Heart left ventricle (tissue), 16 donors: Measurements from ENCODE around the gene E2F6. TPM values are rescaled to one million over a fixed set of nuclear protein-coding genes. Genes with fewer than 3 reads are reported as not detected.

Source experiments
- ATAC-seq, 4 donors: fragments of 200-7000 bp; cut with Tn5 transposase; one replicate each; pipeline ENCODE4 v1.9.1; 2020 to 2022; ENCODE audit warnings: moderate library complexity in 4 of 4, mild to moderate bottlenecking in 3 of 4, moderate number of reproducible peaks in 1 of 4
- DNase-seq, 5 donors: peaks; one replicate each; pipeline ENCODE4 v3.0.0-alpha.2; 2020
- H3K27ac ChIP-seq, 12 donors: fragments of 200-600 bp; sonication (generic) in 4 of 12; one replicate each; pipeline versions ENCODE4 v1.5.0 to v1.8.0; 2016 to 2022; ENCODE audit warnings: mild to moderate bottlenecking in 2 of 12
- H3K27me3 ChIP-seq, 9 donors: fragments of 200-600 bp; sonication (generic) in 2 of 9; one replicate each; pipeline versions ENCODE4 v1.5.1 to v1.8.0; 2016 to 2022; ENCODE audit warnings: mild to moderate bottlenecking in 3 of 9
- H3K36me3 ChIP-seq, 9 donors: fragments of 200-600 bp; sonication (generic) in 2 of 9; one replicate each; pipeline versions ENCODE4 v1.5.0 to v1.8.0; 2018 to 2022; ENCODE audit warnings: mild to moderate bottlenecking in 2 of 9
- H3K4me1 ChIP-seq, 12 donors: fragments of 200-600 bp; sonication (generic) in 4 of 12; one replicate each; pipeline versions ENCODE4 v1.5.0 to v1.8.0; 2016 to 2022; ENCODE audit warnings: mild to moderate bottlenecking in 3 of 12
- H3K4me3 ChIP-seq, 12 donors: fragments of 200-600 bp; sonication (generic) in 4 of 12; one replicate each; pipeline versions ENCODE4 v1.5.0 to v1.8.0; 2017 to 2022; ENCODE audit warnings: mild to moderate bottlenecking in 9 of 12, moderate library complexity in 4 of 12
- H3K9me3 ChIP-seq, 12 donors: fragments of 200-600 bp; sonication (generic) in 4 of 12; one replicate each; pipeline versions ENCODE4 v1.5.0 to v1.8.0; 2016 to 2022; ENCODE audit warnings: mild to moderate bottlenecking in 1 of 12
- CTCF ChIP-seq, 12 donors: fragments of 200-600 bp; sonication (generic) in 4 of 12; IDR thresholded peaks; one replicate each; pipeline versions ENCODE4 v1.5.0 to v1.8.0; 2018 to 2022; ENCODE audit warnings: antibody characterized with exemption in 12 of 12, mild to moderate bottlenecking in 5 of 12
- POLR2A ChIP-seq, 2 donors: fragments of 450-650 bp; IDR thresholded peaks; one replicate each; pipeline ENCODE4 v1.6.1; 2017; ENCODE audit warnings: antibody characterized with exemption in 2 of 2, mild to moderate bottlenecking in 2 of 2, moderate library complexity in 2 of 2
- WGBS, 4 donors: extraction: QIAGEN DNeasy Blood & Tissue Kit in 2 of 4; methylation state at CpG; one replicate each; pipeline versions ENCODE4 v1.1.5 to v1.1.7; 2013 to 2018; 5-methylcytosine and 5-hydroxymethylcytosine counted together
- intact Hi-C, 10 donors: fragments of 100-400 bp; cut with DNase I; formaldehyde crosslinking; loops; one replicate each; pipeline versions ENCODE4 v1.11.1 to v1.14.2; 2022
- polyA plus RNA-seq, 2 donors: library from polyadenylated mRNA; stranded (reverse); fragments of 200-250 nt; gene quantifications; one replicate each; pipeline ENCODE4 v1.2.3, GENCODE V29; 2013
- total RNA-seq, 9 donors: library from RNA; depleted of rRNA in 2 of 9; stranded (reverse); fragments of >200 nt in 2 of 9; fragmentation: NEBNext Ultra II Directional in 3 of 9; extraction: Animal tissue kit (Norgen Biotek cat#: 25700) in 3 of 9; gene quantifications; one replicate each; pipeline versions ENCODE4 v1.1.0 to v1.2.4, GENCODE V29; 2016 to 2023
- donor health status: ischemic (EF 13 %, LVEDD 7.1; RV severe dilation, severe dysfunction).
- donor health status: healthy with polysubstance abuse.
- donor health status: DM: no; HTN: yes; CAD: no.
- donor health status: DM: no; HTN: no; CAD: no.
- donor health status: ischemic (EF 25% LVEDD 6.9; RV normal size, moderate dysfunction).
- donor health status: ischemic (EF 25% LVEDD 5.7; RV mildly dilated, moderate dysfunction).
- donor health status: healthy.
- donor health status: DM: yes; HTN: yes; CAD: no.
- donor health status: ischemic (EF 35%, LVEDD 5.7; RV mildly dilated, moderate dysfunction).
- donor health status: nonischemic (EF 11% LVEDD 7.7; RV severe dilation, severe dysfunction).
- donor health status: DM: yes; HTN: yes; CAD: no.
- donor health status: PGD.
- donor health status: ischemic (EF 29% LVEDD 5.4; RV normal size, mild dysfunction).
- donor health status: nonischemic (EF 23%, LVEDD 6.1; RV moderate dilation, normal function).

Gene E2F6
- total and polyA plus RNA-seq, 11 donors: 8.7 to 20.4 (median 15.0) TPM

- Histone ChIP-seq H3K9me3 (peaks cover 0 to 11% (median 2%) of the 10 kb centered on the region in 12 donors), H3K36me3 (no peaks in the 10 kb centered on the region), H3K4me3 (no peak overlapping the region), H3K4me1 (peaks cover 0 to 19% (median 10%) of the 10 kb centered on the region in 12 donors), H3K27me3 (no peaks in the 10 kb centered on the region), H3K27ac (no peak overlapping the region)
- DNase-seq (no peak), ATAC-seq (no peak)
- WGBS, 4 donors: 60 to 66% (median 64%) methylated on average over 8 of the region's 8 CpGs
- no peak for TF ChIP-seq CTCF (IDR thresholded peaks at IDR 0.05)
- no peak for TF ChIP-seq POLR2A (IDR thresholded peaks at IDR 0.05)
- intact Hi-C loops: no loop called here
These were observed 37.5 kb upstream of the E2F6 start for GRCh38 chr2:11503354-11503927.

- no peak for TF ChIP-seq POLR2A (IDR thresholded peaks at IDR 0.05)
- no peak for TF ChIP-seq CTCF (IDR thresholded peaks at IDR 0.05)
- 73 to 83% (median 80%) methylated on average over 4 of the region's 4 CpGs for WGBS, 4 donors
- ATAC-seq (no peak), DNase-seq (no peak)
- peaks cover 0 to 22% (median 14%) of the 10 kb centered on the region in 12 donors for H3K4me1 ChIP-seq
- no peak overlapping the region for H3K4me3 ChIP-seq
- no peak overlapping the region for H3K27ac ChIP-seq
- H3K9me3 ChIP-seq: peaks cover 0 to 11% (median 2%) of the 10 kb centered on the region in 12 donors
- no peaks in the 10 kb centered on the region for H3K36me3 ChIP-seq
- intact Hi-C loops: no loop called here
- no peaks in the 10 kb centered on the region for H3K27me3 ChIP-seq
These were observed 36.9 kb upstream of the E2F6 start for GRCh38 chr2:11502740-11503292.

- Histone ChIP-seq H3K9me3 (peaks cover 0 to 11% (median 2%) of the 10 kb centered on the region in 12 donors), H3K27ac (peak overlapping the region in 1 of 12 donors; percentile 25), H3K4me1 (peaks cover 0 to 28% (median 16%) of the 10 kb centered on the region in 12 donors), H3K36me3 (no peaks in the 10 kb centered on the region), H3K27me3 (peaks cover 0 to 4% (median 0%) of the 10 kb centered on the region in 9 donors), H3K4me3 (no peak overlapping the region)
- WGBS, 4 donors: 64 to 82% (median 71%) methylated on average over 5 of the region's 5 CpGs
- intact Hi-C loops: no loop called here
- ATAC-seq (no peak), DNase-seq (no peak)
- TF ChIP-seq CTCF (IDR thresholded peaks at IDR 0.05) (no peak), POLR2A (IDR thresholded peaks at IDR 0.05) (no peak)
These were observed 34.8 kb upstream of the E2F6 start for GRCh38 chr2:11500702-11501303.

- Histone ChIP-seq H3K4me1 (peaks cover 0 to 28% (median 16%) of the 10 kb centered on the region in 12 donors), H3K9me3 (peaks cover 0 to 11% (median 2%) of the 10 kb centered on the region in 12 donors), H3K27me3 (peaks cover 0 to 4% (median 0%) of the 10 kb centered on the region in 9 donors), H3K27ac (peak overlapping the region in 11 of 12 donors; percentile 19 to 91 (median 82)), H3K36me3 (no peaks in the 10 kb centered on the region), H3K4me3 (no peak overlapping the region)
- 22 to 45% (median 26%) methylated on average over 4 of the region's 4 CpGs for WGBS, 4 donors
- intact Hi-C loops: loop anchor here in 2 of 10 donors (5.0 kb wide), 2 partner anchors 68 to 83 kb away; no protein-coding TSS in a partner anchor
- ATAC-seq (no peak), DNase-seq (no peak)
- no peak for TF ChIP-seq CTCF (IDR thresholded peaks at IDR 0.05)
- no peak for TF ChIP-seq POLR2A (IDR thresholded peaks at IDR 0.05)
These were observed 33.3 kb upstream of the E2F6 start for GRCh38 chr2:11499081-11499743.
